ENCODE measurements around the gene SPTLC3.

DNA sequence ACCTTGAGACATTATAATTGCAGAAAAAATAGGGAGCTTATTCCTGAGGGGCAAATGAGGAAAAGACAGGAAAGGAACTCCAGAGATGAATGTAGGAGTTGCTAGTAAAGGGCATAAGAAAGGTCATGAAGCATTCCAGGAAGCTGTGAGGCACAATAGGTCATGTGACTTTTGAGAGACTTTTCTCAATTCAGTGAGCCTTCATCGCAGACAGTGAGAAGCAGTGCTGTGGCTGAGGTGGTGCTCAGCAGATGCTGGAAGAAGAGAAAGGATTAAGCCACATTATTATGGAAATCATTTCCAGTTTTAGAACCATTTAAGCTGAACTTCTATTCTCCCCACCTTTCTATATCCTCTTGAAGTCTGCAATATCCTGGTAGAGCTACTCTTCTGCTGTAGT lies 4.1 kb downstream of the SPTLC3 start:
- TF ChIP-seq, protein P1, sequence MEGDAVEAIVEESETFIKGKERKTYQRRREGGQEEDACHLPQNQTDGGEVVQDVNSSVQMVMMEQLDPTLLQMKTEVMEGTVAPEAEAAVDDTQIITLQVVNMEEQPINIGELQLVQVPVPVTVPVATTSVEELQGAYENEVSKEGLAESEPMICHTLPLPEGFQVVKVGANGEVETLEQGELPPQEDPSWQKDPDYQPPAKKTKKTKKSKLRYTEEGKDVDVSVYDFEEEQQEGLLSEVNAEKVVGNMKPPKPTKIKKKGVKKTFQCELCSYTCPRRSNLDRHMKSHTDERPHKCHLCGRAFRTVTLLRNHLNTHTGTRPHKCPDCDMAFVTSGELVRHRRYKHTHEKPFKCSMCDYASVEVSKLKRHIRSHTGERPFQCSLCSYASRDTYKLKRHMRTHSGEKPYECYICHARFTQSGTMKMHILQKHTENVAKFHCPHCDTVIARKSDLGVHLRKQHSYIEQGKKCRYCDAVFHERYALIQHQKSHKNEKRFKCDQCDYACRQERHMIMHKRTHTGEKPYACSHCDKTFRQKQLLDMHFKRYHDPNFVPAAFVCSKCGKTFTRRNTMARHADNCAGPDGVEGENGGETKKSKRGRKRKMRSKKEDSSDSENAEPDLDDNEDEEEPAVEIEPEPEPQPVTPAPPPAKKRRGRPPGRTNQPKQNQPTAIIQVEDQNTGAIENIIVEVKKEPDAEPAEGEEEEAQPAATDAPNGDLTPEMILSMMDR (IDR thresholded peaks at IDR 0.05; ENCODE audit: low read depth, low read length) = no peak
- TF ChIP-seq EZH2phosphoT487 (IDR thresholded peaks at IDR 0.05; ENCODE audit: low read depth) = no peak

Data from OCI-LY3 (cell line).